EL (cell line): ENCODE data around the gene CRYBB2.
"Not testable (repeated sequence)": the region's sequence is repeated elsewhere in the genome, so short reads cannot be mapped to it uniquely, and the experiment has no call there.

Experiments
- DNase-seq: peaks from one replicate; pipeline ENCODE4 v3.0.0-alpha.2; 2016

Gene CRYBB2, protein sequence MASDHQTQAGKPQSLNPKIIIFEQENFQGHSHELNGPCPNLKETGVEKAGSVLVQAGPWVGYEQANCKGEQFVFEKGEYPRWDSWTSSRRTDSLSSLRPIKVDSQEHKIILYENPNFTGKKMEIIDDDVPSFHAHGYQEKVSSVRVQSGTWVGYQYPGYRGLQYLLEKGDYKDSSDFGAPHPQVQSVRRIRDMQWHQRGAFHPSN

DNA sequence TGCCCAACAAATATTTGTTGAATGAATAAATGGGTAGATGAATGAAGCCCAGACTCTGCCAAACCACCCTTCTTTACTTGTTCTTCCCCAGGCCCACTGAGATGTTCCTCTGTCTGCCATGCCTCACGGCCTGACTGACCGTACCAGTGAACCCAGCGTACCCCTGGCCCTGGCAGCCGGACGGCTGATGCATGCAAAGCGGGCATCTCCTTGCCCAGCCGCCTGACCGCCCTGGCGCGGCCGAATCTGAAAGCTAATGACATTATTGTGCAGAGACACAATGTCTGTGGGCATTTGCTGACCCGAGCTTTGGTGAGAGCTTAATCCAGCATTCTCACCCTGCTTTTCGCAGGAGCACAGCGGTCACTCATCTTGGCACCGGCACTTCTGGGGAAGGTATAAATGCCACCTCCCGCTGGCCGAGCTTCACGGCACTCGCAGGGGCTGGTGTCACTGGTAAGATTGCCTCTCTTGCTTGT, at the start of gene CRYBB2:
TSS of gene CRYBB2 (plus strand) at position 429 of the 479 bp plus-strand sequence. CDS start 1,791 bp downstream, outside the sequence.
- no peak for DNase-seq

DNA sequence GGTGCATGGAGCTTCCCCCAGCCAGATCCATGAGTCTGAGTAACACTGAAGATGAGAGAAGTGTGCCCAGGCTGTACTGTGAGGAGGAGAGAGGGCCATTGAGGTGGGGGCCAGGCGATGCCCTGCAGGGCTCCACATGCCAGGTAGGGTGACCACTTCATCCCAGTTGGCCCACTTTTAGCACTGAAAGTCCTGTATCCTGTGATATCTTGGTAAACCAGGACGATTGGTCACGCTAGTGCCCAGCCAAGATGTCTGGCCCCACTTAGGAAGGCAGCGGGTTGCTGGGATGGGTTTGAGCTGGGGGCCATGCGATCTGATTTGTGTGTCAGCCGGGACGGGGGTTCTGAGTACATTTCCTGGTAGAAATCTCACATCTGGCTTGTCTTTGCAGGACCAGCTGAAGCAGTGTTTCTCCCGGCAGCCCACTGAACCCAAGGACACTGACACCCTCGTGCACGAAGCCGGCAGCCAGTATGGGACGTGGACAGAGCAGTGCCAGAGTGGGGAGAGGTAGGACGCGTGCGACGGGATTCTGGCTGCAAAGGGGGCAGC, 48.9 kb upstream of the CRYBB2 start:
- no peak for DNase-seq

DNA sequence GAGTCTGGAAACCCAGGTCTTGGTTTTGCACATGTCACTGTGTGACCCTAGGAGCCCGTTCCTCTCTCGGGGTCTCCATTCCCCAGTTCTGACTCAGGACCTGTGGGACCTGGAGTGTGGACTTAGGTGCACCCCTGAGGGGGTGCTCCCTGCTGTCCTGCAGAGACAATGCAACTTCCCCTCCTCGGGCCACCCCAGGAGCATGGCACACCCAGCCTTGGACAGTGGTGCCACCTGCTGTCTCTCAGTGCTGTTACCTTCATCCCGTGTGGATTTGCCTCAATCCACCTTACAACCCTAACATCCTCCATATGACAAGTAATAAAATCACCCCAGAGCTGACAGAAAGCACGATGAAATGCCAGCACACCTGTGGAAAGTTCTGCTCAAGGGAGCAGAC, 47.3 kb upstream of the CRYBB2 start:
- DNase-seq = no peak

DNA sequence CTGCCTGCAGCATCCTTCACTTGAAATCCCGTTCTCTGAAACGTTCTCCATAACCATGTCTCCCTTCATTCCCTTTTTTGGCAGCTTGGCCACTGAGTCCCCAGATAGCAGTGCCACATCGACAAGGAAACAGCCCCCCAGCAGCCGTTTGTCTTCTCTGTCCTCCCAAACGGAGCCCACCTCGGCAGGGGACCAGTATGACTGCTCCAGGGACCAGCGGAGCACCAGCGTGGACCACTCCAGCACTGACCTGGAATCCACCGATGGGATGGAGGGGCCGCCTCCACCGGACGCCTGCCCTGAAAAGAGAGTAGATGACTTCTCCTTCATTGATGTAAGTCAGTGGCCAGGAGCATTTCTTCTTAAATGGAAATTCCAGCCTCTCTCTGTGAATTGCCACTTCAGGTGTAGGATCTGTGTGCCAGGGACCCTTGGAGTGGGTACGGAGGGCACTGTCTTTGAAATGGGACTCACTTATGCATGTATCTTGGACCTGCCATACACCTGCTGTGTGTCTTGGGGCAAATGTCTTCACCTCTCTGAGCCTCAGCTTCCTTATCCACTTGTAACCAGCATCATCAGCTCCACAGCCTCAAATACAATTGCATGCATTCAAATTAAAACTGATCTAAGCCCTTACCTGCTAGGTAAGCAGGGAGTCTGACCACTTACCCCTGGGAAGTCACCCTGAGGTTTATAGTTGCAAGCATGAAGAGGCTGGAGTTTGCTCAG, 45.1 kb upstream of the CRYBB2 start:
- no peak for DNase-seq

DNA sequence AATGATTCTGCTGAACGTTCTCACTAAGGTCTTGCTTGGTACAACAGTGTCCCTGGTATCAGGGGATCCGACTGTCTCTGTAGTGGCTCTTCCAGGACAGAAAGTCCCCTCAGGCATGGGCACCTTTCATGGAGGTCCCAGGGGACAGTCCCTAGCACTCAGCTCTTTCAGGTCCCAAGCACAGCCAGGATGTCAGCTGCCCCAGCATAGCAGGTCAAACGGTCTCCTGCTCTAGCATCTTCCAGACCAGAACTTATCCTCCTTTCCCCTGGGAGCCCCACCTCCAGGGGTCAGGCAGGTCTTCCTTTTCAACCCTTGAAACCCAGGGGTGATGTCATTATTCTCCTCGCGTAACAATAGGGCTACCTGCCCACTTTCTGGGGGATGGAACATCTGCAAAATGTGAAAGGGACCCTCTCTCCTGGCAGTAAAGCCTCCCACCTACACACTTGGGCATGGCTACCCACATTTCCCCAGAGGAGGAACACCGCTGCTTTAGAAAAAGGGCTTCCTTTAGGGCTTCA, 44.5 kb upstream of the CRYBB2 start:
- DNase-seq = no peak

DNA sequence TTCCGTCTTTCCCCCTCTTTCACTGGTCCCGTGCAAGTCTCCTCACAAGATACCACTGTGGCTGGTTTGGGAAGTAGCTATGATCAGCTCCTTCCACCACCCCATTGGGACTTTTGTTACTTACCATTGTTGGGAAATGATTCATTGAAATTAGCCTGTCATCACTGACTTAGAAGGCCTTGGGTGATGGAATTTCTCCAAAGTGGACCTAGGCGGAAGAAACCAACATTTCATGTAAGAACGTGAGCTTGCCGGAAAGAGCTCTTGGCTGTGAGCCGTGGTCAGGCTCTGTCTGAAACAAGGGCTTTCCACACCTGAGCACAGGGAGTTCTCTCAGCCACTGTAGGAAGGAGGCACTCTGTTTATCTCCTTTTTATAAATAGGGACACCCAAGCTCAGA, 43.3 kb upstream of the CRYBB2 start:
- no peak for DNase-seq

DNA sequence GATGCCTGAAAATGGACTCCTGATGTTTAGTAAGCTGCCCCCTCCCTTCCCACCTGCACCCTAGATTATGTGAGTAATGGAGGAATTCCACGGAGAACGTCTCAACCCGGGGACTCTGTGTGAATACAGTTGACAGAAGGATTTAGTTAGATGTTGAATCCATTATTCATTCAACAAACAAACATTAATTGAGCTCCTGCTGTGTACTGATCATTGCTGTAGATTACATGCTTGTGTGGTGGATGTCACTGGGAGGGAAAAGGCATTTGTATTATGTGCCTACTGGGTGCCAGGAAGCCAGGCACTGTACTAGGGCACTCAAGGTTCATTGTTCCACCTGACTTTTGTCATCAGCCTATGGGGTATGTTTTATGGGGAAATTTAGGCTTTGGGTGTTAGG, 42.6 kb upstream of the CRYBB2 start:
- no peak for DNase-seq

DNA sequence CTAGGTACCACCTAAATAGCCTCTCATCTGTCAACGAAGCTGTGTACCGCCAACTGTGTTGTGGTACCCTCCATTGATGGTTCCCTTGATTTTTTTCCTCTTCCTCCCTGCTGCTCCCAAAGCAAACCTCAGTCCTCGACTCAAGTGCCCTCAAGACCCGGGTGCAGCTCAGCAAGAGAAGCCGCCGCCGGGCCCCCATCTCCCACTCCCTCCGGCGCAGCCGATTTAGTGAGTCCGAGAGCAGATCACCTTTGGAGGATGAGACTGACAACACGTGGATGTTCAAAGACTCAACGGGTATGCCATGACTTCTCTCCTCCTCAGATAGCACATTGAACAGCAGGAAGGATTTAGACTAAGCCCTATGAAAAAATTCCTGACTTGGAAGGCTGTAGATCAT, 42.2 kb upstream of the CRYBB2 start:
- no peak for DNase-seq

DNA sequence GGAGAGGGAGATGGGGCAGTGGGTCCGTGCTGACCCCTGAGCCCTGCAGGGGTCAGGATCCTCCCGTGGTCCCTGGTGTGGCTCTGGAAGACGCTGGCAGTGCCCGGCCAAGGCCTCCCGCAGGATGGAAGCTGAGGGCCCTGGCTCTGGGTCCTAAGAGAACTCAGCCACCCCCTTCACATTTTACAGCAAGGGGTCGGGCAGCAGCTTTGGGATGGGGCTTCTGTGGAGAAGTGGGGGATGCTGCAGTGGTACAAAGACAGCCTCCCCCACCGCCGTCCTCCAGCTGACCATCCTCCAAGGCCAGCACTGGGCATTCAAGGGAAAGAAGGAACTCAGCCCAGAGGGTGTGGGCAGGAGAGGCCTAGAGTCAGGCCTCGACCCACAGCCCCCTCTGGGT, 41.5 kb upstream of the CRYBB2 start:
- DNase-seq = no peak

DNA sequence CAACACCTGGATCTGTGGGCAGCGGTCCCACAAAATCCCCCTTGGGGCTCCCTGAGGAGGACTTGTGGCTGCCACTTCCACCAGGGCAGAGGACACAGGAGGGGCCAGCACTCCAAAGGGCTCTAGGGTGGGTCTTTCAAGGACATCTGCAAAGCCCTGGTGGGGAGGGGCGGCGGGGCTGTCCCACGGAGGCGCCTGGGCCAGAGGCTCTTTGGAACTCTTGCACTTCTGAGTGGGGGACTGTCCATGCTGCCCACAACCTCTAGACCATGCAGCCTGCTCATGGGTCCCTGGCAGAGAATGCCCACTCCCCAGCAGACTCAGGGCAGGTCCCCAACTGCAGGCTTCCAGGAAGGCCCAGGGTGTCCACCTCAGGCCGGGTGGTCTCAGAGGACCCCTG, 41.1 kb upstream of the CRYBB2 start:
- DNase-seq = not testable (repeated sequence)

DNA sequence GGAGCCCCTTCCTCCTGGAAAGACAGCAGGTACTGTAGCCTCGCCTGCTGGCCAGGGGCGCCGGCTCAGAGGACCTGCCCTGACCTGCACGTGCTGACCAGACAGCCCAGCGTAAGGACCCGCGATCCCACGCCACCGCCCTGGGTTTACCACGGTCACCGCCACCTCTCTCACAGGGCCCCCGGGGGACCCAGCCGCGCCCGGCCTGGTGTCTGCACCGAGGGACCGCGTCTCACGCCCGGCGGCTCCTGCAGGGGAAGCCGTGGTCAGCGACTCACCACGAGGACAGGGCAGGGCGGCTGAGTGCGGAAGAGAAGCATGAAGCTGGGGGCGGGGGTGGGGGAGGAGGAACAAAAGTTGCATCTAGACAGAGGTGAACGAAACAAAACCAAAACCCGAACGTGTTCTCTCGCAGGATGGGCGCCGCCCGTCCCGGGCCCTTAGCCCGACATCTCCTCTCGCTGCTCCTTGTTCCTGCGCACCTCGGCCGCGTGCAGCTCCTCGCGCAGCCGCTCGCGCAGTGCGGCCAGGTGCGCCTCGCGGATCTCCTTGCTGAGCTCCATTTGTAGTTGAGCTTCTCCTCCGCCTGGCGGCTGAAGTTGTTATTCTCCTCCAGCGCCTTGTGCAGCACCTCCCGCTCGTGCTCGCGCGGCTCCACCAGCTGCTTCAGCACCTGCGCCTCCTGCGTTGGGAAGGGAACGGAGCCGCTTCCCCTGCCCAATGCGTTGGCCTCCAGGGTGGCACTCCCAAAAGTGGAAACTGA, 40.4 kb upstream of the CRYBB2 start:
- not testable (repeated sequence) for DNase-seq

DNA sequence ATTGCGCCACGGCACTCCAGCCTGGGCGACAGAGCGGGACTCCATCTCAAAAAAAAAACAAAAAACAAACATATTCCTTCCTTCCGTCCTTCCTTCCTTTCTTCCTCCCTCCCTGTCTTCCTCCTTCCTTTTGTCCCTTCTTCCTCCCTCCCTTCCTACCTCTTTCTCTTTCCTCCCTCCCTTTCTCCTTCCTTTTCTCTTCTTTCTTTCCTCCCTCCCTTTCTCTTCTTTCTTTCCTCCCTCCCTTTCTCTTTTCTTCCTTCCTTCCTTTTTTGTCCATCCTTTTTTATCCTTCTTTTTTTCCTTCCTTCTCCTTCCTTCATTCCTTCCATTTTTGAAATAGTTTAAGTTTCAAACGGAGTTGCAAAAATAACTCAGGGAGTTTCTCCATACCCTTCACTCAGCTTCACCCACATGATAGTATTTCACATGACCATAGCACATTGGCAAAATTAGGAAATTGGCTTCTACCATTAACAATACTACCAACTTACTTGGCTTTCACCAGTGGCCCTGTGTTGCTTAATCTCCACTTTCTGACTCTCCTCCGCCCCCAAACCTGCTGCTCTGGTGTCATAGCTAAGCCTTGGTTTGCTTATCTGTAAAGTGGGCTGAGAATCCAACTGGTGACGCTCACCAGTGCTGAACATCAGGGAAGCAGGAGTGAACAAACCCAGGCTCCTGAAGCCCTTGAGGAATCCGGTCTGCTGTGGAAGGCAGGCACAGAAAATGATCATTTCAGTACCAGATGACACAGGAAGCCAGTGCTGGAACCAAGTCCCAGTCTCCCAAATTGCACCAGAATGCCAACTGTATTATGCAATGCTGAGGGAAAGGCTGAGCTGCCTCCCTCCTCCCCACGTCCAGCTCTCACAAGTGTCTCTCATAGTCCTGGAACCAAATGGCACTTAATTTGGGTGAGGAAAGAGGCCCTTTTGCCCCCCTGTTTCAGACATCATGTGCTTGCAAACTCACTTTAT, 37.0 kb upstream of the CRYBB2 start:
- no peak for DNase-seq

DNA sequence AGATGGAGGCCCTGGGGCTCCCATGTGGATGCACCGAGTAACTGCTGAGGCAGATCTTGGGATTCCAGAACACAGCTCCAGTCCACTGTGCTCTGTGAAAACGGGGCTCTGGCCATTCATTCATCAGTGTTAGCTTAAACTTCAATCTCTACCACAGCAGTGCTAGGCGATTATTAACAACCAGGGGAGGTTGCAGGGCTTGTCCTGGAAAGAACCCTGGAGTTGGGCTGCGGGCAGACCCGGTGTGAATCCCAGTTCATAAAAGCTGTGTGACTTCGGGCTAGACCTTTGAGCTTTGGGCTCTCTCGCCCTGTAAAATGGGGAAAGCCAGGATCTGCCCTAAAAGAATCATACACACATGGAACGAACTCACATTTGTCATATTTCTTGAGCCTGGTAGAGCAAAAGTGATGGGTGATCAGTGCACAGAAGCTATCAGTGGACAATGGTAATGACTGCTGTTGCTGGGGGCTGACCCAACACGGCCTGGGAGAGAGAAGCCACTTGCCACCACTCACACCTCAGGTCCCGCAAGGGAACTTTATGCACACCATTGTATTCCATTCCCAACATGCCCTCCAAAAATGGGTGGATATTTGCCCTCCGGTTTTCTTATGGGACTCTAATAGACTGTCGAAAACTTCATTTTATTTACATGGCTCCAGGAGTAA, 35.4 kb upstream of the CRYBB2 start:
- DNase-seq = no peak

DNA sequence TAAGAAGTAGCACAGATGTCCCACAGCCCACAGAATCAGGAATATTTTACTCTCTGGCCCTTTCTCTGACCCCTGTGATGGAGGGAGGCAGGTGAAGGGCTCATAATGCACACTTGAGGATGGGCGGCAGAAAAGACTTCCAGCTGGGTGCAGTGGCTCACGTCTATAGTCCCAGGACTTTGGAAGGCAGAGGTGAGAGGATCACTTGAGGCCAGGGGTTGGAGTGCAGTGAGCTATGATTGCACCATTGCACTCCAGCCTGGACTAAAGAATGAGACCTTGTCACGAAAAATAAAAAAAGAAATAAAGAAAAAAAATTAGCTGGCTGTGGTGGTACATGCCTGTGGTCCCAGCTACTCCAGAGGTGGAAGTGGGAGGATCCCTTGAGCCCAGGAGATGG, 33.3 kb upstream of the CRYBB2 start:
- DNase-seq = no peak

DNA sequence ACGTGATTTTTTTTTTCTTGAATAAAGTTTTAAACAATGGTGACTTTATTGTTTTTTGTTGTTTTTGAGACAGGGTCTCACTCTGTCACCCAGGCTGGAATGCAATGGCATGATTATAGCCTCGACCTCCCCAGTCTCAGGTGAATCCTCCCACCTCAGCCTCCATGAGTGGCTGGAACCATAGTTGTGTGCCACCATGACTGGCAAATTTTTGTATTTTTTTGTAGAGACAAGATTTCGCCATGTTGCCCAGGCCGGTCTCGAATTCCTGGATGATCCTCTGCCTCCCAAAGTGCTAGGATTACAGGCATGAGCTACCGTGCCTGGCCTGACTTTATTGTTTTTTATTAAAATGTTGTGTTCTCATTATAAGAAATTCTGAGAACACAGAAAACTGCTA, 32.0 kb upstream of the CRYBB2 start:
- DNase-seq = no peak

DNA sequence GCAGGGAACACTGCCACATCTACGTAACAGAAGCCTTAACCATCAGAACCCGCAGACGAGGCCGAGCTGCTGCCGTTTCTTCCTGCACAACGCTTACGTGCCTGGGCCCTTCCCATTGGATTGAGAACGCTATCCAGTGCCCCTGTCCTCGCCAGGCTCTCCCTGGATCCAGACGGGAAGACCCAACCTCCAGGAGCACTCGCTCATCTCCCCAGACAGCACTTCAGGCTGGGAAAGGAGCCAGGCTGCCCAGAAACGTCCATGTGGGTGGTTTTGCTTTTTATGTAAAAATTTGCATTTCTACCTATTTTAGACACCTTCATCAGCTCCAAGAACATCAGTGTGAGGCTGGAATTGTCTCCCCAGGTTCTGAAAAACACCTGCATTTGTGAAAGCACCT, 27.0 kb upstream of the CRYBB2 start:
- DNase-seq = no peak

DNA sequence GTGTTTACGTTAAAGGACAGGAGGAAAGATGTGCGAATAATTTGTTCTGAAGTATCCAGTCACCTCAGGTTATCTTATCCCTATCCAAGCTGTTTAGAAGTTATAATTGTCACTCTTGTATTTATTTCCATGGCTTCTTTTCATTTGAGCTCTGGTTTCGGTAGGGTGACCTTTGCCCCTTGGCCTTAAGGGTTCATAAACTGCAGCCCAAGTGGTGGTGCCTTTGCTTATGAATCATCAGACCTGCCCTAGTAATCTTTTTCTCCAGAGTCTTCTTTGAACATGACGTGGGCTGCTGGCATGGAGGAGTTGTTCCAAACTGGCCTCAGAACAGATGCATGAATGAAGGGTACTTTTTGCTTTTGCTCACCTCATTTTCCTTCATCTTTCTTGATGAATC, 26.3 kb upstream of the CRYBB2 start:
- DNase-seq = no peak

DNA sequence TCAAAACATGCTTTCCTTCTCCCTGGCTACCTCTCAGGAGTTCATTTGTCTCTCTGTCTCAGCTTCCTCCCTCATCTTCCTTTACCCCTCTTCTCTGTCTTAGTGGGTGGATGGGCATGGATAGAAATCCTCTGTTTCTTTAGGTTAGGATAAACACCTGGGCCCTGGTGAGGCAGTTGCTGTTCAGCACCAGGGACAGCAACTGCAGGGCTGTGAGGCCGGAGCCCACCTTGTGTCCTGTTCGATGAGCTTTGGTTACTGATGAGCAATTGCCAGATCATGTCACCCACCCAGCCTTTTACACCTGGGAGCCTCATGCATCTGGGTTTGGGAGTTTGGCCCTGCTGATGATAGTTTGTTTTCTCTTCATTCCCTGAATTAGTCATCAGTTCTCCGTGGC, 25.9 kb upstream of the CRYBB2 start:
- no peak for DNase-seq

DNA sequence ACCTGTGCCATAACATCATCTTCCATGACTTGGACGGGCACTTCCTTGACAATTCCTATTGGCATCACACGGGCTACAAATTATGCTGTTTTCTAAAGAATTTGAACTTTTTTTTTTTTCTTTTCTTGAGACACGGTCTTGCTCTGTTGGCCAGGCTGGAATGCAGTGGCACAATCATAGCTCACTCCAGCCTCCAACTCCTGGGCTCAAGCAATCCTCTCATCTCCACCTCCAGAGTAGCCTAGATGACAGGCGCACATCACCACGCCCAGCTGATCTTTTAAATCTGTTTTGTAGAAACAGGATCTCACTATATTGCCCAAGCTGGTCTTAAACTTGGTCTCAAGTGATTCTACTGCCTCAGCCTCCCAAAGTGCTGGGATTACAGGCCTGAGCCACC, 23.1 kb upstream of the CRYBB2 start:
- DNase-seq = no peak

DNA sequence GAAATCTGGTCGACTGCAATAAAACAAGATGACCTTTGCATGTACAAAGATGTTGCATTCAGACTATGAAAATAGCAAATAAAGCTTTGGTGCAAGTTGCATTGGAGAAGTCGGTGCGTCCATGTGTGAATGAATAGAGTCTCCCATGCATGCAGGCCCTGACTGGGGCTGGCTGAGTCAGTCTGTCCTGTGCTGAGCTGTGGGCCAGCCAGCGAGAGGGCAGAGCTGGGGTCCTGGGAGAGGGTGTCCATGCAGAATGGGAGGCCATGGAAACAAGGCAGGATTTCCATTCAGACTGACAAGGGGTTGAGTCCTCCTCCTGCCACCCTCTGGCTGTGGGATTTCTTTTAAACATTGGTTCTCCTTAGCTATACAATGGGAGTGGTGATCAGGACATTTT, 22.1 kb upstream of the CRYBB2 start:
- DNase-seq = no peak

DNA sequence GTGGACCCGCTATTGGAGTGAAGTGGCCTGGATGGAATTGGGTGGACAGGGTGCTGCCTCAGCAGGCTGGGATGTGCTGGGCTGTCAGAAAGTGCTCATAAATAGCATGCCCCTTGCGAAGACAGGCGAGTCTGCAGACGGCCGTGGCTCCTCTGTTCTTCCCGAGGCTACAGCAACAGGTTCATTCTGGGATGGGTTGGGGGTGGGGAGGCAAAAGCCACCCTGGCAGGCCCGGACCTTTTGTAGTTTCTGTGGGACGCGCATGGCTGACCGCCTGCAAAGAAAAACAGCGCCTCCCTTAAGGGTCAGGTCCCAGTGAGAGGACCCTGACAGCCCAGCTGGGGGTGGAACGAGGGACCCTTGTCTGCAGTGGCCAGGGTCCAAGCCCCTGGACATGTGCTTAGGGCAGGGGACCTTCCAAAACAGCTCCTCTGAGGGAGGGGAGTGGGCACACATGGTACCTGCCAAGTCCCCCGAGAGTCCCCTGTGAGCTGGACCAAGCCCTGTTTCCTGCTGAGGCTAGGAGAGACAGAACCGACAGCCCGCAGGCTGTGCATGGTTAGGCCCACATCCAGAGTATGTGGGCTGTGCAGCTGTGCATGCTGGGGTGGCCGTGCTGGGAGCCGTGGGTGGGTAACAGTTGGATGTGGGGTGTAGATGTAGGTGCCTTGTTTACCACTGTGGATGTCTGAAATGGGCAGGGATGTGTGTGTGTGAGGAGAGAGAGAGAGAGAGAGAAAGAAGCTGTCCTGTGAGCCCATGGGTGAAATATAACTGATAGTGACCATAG, 19.5 kb upstream of the CRYBB2 start, which contains the start of gene CRYBB3:
TSS of gene CRYBB3 (plus strand) at position 128 of the 790 bp plus-strand sequence. CDS start 1,539 bp downstream, outside the sequence.
- DNase-seq = no peak
